GM20431 (cell line): ENCODE results near the gene MINDY4.

Source experiments
- in situ Hi-C: fragments of 300-500 bp; cut with MseI, MboI; formaldehyde crosslinking; loops from one replicate; pipeline ENCODE4 v1.15.0; 2020; ENCODE audit warnings: low sequenced_read_pairs; ENCODE audit not compliant: unreplicated experiment

MINDY4 gene

DNA sequence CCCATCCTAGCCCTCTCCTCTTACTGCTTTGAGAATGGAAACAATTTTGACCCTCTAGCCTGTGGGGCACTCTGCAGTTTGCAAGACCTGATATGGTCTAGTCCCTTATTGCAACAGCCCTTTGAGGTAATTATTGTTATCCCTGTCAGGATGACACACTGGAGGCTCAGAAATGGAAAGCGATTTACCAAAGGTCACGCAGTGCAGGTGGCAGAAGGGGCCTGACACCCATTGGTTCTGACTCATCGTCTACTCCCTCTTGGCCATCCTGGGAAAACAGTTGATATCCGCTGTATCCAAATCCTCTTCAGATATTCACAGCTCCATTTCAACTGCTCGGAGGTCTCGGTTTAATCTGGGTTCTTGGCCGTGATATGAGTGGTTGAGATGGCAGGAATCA lies 95.7 kb downstream of the MINDY4 start:
- in situ Hi-C loops = no loop called here

DNA sequence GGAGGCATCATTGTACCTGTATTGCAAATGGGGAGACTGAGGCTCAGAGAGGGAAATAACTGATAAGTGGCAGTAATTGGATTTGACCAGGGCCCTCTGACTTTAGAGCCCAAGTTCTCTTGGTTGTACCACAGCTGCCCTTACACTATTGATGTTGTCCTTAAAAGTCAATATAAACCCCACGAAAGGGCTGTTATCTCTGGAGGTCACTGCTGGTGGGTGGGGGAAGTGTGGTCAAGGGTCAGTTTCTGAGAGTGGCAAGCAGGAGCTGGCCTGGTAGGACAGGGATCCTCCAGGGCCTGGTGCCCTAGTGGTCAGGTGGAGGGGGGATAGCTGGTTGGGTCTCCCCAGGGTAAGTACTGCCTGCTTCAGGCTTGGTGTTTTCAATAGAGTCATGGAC lies 96.3 kb downstream of the MINDY4 start:
- in situ Hi-C loops = no loop called here

DNA sequence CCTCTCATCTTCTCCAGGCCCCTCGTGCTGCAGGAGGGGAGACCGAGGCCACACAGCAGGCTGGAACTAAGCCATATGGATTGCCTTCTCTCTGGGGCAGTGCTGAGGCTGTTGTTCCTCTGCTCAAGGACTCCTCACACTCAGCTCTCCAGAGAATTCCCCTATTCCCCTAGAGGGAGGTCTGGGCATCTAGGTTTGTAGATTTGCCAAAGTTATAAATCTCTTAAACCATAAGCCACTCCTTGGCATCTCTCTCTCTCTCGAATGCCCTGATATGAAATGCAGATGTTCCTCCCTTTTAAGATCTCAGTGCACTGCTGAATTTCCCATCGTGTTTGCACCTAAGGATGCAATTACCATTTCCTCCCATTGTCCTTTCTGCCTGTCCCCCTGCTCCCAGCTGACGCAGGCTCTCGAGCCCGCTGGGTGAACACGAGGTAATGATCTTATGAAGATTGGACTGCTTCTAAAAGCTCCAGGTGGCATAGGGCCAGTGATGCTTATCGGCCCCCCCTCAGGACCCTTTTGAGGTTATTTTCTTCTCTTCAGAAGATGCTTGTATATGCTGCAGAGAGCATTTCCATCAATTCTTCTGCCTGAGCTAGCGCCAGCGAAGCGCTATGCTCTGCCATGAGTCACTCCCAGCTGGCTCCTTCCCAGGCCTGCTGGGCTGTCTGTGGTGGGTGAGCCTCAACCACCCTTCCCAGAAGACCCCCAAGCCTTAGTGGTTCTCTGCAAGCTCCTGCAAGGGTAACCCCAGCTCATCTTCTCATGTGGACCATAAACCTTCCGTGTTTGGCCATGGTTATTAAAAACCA lies 98.8 kb downstream of the MINDY4 start:
- in situ Hi-C loops = no loop called here

DNA sequence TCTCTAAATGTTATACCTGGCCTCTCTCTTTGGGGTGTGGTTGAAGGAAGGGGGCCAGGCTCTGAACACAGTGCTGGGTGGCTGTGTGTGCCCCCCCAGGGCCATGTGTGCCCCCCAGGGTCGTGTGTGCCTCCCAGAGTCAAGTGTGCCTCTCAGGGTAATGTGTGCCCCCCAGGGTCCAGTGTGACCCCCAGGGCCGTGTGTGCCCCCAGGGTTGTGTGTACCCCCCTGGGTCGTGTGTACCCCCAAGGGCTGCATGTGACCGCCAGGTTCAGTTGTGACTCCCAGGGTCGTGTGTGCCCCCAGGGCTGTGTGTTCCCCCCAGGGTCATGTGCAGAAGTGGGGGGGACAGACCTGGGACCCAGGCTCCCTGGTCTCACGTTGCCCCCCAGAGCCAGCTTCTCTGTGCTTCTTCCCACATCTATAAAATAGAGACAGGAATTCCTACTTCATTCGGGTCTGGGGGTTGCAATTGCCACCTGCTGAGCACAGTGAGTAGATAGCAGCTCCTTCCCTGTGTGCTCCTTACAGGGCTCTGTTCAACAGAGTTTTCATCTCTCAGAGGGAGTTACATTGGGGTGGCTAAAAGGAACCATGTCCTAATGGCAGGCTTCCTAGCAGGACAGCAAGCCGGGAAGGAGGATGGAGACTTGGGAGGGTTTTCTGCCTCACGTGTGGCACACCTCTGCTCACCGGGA lies 99.8 kb downstream of the MINDY4 start:
- in situ Hi-C loops = no loop called here

DNA sequence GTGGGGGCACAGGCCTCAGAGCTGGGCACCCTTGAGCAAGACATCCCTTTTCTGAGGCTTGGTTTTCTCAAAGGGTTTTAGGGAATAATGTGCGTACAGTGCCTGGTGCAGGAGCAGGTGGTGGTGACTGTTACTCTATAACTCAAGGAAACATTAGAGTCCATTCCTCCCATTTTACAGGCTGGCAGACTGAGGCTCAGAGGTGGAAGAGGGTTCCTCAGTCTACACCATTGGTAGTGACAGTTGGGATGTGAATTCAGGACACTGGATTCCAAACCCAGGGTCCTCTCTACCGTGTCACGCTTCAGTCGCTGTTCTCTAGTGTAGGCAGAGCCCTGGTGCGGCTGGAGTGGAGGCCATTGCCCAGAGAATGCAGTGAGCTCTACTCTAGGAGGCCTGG lies 100.4 kb downstream of the MINDY4 start:
- in situ Hi-C loops = no loop called here

DNA sequence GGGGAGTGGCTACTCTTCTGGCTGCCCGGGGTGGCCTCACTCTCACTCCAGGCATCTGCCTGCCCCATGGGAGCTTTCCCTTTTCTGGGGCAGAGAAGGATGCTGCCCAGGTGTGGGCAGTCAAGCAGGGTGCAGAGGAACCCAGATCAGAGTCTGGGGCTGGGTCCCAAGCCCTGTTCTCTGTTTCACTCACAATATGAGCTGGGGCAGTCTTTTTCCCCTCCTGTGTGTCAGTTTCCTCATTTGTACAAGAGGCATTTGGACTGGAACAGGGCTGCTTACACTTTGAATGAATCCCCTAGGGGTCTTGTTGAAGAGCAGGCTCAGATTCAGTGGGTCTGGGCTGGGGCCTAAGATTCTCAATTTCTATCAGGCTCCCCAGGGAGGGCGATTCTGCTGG lies 102.0 kb downstream of the MINDY4 start:
- in situ Hi-C loops = no loop called here

DNA sequence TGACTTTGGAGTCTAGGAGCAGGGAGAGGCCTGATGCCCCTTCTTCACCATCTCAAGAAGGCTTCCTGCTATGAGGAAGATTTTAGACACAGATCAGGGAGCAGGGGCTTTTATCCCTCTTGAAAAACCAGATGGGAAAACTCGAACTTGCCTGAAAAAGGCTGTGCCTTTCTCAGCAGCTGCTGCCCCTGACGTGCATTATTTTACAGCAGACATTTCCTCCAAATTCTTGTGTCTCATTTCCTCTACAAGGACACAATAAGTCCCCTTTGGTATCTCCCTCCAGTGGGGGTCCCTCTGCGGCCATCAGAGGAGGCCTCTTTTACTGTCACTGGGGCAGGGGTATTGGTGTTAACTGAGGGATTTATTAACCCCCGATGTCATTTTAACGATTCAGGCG lies 102.4 kb downstream of the MINDY4 start:
- in situ Hi-C loops = no loop called here

DNA sequence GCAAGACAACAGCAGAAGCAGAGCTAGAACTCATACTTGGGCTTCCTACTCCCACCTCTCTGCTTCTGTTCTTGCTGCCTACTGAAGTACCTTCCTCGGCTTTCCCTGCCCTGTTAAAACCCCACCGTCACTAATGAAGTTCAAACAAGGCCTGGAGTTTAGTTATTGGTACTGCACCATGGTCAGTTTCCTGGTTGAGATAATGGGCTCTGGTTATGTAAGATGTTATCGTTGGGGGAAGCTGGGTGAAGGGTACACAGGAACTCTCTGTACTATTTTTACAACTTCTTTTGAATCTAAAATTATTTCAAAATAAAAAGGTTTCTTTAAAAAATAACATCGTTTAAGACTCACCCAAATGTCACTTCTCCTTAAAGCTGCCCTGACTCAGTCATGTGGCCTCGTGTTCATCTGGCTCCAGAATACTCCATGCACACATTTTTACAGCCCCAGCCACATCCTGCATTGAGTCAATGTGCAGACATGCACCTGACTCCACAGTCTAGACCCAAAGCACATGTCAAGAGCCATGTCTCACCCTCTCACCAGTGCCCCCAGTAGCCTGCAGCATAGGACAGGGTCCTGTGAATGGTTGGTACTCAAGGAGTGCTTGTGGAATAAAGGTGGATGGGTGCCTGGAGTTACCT lies 103.6 kb downstream of the MINDY4 start:
- in situ Hi-C loops = no loop called here

DNA sequence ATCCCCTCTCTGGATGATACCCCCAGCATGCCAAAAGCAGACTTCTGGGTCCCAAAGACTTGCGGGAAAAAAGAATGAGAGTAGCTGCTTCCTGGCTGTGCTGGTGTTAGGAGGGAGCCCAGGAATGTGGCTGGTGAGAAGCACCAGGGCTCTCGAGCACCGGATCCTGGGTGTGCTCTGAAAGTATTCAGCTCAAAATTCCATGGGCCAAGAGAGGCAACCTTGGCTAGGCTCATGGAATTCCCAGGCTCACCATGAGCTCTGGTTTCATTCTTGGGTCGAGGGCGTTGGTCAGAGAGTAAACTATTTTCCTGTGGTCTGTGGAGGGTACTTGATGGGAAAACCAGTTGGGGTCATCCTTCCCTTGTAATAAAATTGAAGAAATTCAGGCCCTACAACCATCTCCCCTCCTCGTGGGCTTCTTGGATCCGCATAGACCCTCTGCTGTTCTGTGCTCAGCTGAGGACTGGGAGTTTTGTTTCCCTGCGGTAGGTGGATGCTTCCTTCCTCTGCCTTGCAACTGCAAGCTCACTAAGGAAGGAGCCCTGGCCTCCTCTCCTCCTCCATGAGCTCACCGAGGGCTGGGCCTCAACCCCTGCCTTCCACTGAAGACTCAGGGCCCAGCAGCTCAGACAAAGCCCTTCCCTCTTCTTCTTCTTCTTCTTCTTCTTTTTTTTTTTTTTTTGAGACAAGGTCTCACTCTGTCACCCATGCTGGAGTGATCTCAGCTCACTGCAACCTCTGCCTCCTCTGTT lies 106.0 kb downstream of the MINDY4 start:
- in situ Hi-C loops = no loop called here

DNA sequence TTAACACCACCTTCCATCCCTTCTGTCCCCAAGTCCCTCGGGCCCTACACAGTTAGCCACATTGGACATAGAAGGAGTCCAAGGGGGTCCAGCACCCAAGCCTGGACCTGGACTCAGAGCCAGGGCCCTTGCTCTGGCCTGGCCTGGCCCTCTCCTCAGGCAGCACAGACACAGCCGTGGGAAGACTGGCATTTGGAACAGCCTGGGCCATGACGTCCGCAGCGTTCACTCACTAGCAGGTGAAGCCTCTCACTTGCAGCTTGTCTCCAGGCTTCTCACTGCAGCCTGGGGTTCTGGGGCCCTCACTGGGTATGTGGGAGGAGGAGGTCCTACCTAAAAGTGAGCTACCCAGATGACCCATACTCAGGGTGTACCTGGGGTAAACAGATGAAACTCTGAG lies 106.8 kb downstream of the MINDY4 start:
- in situ Hi-C loops = no loop called here

DNA sequence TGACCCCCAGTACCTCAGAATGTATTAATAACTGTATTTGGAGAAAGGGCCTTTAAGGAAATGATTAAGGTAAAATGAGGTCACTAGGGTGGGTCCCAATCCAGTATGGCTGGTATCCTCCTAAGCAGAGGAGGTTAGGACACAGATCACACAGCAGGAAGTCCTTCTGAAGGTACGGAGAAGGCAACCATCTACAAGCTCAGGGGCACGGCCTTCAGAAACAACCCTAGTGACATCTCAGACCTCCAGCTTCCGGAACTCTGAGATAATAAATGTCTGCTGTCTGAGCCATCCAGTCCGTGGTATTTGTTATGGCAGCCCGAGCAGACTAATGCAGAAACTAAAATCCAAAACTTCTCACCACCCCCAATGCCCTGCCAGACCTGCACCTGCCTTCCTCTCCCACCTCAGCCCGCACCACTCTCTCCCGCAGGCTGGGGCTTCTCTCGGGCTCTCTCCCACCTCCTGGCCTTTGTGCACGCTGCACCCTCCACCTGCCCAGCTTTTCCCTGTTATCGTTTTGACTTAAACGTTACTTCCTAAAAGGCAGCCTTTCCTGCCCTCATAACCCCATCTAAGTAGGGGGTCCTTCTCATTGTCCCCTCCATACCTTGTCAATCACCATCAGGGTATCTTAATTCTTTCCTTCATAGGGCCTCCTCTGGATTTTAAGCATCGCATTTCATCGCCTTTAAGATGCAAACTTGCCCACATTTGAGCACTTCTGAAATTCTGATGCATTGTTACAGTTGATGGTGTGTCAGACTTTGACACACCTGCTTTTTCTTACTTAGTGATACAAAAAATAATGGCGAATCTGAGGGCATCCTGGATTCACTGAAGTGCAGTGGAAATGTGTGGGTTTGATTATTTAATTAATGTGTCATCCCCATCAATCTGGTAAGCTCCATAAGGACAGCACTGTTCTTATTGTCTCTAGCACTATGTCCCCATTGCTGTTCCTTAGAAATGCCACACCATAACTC lies 108.2 kb downstream of the MINDY4 start:
- in situ Hi-C loops = no loop called here

DNA sequence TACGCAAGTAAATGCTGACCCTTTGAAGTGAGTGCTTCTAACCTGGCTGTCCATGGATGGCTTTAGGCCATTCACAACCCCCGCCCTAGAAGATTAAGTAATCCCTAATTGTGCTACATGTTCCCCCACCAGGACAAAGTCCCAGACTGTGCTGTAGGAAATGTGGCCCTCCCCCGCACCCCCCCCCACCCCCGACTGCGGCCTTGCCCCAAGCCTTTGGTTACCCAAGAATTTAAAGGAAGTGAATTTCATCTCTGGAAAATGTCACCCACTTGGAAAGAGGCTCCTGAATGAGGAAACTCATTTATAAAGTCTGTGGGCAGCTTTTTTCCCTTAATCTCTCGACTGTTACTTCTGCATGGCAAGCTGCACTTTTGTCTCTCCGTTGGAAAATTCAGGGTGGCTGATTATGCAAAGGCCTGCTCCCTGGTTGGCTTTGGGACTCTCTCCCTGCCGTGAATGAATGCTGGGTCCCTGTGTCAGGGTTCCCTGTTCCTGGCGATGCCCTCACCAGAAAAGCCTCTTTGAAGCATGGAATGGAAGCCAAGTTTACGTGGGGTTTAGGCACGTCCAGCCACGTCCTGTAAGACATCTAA lies 109.0 kb downstream of the MINDY4 start:
- in situ Hi-C loops = no loop called here

DNA sequence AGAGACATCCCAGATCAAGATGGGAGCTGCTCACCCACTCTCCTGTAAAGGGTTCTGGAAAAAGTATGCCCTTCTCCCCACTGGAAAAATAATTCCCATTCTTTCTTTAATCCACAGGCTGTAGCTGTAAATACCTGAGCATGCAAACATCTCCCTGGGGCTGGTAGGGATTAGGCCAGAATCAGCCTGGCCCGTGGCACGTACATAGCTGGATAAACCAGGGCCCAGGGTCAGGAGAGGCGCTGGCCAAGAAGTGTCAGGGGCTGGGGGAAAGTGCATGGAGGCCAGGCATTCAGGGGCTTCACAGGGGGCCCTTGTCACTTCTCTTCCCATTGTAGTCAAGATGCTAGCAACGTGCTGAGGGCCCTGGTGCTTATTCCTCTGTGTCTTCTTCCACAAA lies 109.7 kb downstream of the MINDY4 start:
- in situ Hi-C loops = no loop called here

DNA sequence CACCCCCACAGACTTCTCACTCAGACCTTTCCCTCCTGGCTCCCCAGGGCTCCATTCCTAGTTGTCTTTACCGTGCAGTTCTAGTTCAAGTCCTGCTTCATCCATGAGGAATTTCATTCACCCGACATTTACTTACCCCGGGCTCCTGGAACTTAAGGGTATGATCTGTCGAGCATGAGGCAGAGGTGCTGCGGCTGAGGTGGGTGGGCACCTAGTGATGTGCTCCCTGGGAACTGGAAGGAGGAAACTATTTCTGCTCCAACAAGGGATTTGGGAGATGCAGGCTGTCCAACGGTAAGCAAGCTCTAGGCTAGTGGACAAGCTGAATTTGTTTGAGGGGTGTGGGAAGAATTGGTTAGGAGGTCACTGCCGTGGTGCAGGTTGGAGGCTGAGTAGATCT lies 110.2 kb downstream of the MINDY4 start:
- in situ Hi-C loops = no loop called here

DNA sequence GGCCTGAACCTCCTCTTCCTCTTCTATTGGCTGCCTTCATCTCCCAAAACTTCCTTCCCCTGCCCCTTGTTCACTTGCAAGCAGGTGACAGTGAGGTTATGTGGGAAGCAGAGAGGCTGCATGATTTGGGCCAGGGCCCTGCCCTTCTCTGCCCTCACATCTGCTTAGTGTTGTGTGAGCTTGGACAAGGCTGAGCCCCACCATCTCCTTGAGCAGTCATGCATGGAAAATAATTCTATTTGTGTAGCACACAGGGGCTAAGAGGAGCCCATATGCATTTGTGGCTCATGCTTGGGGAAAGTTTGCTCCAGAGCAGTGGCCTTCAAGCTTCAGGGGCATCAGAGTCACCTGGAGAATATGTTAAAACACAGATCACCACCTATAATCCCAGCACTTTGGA lies 113.7 kb downstream of the MINDY4 start:
- in situ Hi-C loops = no loop called here

DNA sequence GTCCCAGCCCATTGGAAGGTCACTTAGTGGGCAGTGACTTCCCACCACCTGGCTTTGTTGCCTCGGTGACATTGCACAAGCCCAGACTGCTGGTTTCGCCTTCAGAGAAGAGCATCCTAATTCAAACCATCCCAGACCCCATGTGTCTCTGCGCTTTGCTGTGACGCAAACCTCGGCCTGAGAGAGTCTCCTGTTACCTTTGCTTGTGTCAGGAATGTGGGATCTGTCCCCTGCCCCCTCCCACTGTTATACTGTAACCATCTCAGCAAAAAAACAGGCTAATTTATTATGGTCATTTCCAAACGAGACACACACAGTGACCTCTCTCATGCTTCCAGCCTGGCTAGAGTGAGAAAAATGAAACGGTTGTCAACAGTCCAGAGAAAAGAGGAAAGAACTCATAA lies 115.4 kb downstream of the MINDY4 start:
- in situ Hi-C loops = no loop called here

DNA sequence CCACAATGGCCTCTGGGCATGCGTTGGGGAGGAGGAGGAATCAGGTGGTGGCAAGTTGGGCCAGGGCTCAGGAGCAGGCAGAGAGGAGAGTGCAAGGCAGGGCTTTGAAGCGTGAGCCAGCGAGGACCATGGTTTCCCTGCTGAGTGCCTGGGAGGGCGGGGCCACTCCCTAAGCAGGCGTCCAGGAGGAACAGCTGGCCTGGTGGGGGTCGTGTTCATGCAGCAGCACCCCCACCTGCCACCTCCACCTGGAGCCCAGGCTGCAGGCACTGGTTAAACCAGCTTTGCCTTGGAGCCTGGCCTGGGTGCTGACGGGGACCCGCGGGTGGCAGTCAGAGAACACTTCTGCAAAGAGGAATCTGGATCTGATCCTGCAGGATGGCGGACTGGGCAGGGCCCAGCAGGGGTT lies 116.3 kb downstream of the MINDY4 start:
- in situ Hi-C loops = no loop called here

DNA sequence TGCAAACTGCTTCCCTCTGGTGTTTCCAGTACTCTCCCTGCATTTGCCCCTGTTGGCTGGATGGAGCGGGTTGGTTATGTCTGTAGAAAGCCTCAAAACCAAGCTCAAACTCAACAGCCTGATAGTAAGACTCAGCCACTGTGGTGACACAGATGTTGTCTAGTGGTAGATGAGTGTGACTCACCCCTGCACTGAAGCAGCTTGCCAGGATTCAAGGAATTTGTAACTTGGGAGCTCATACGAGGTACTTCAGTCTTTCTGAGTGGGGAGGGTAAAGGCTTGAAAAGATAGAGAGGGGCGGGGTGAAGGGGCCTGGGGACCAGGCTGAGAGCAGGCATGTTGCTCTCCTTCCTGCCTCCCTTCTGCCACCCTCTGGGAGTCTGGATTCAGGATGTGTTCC lies 117.5 kb downstream of the MINDY4 start:
- in situ Hi-C loops = no loop called here

DNA sequence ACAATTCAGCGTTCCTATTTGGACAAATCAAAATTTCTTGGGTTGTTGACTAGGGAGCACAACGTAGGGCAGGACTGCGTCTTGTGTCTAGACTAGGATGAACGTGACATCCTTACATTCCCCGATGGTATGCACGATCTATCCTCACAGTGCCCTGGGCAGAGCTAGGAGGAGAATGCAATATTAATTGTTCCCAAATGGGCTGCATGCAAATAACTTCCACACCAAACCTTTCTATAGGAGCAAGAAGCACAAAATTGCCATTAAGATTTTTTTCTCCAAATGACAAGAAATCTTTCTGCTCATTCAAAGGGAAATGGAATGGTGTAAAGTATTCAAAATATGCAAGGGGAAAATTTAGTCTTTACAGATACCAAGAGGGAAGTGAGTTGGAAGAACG lies 119.0 kb downstream of the MINDY4 start:
- in situ Hi-C loops = no loop called here
